GM04503 (cell line): ENCODE results near the gene TIMELESS.
"Not testable (repeated sequence)": the region's sequence is repeated elsewhere in the genome, so short reads cannot be mapped to it uniquely, and the experiment has no call there.

Experiments
- DNase-seq: peaks from one replicate; pipeline ENCODE4 v3.0.0-alpha.2; 2012; ENCODE audit warnings: low read depth

Gene TIMELESS

DNA sequence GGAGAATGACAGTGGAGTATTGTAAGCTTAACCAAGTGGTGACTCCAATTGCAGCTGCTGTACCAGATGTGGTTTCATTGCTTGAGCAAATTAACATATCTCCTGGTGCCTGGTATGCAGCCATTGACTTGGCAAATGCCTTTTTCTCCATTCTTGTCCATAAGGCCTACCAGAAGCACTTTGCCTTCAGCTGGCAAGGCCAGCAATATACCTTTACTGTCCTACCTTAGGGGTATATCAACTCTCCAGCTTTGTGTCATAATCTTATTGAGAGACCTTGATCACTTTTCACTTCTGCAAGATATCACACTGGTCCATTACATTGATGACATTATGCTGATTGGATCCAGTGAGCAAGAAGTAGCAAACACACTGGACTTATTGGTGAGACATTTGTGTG is 47.6 kb downstream of the TIMELESS start:
- DNase-seq: not testable (repeated sequence)

DNA sequence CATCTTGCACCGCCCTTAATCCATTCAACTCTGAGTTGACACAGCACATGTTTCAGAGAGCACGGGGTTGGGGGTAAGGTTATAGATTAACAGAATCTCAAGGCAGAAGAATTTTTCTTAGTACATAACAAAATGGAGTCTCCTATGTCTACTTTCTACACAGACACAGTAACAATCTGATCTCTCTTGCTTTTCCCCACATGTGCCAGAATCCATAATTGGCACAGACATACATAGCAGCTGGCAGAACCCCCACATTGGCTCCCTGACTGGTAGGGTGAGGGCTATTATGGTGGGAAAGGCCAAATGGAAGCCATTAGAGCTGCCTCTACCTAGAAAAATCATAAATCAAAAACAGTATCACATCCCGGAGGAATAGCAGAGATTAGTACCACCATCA is 48.1 kb downstream of the TIMELESS start:
- not testable (repeated sequence) for DNase-seq

DNA sequence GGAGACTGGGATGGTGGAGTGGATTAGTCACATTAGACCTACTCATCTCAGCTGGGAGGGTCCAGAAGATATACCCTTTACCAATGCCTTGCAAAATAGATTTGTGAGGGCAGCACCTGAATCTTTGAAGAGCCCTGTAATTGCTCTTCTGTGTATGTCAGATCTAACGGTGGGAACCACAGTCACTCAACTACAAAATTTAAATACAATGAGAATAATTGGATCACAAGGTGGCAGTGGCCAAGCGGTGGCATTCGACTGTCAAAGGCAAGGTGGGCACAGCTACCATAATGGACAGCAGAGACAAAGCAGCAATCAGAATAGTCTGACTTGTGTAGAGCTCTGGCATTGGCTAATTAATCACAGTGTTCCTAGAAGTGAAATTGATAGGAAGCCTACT is 49.8 kb downstream of the TIMELESS start:
- DNase-seq: not testable (repeated sequence)

DNA sequence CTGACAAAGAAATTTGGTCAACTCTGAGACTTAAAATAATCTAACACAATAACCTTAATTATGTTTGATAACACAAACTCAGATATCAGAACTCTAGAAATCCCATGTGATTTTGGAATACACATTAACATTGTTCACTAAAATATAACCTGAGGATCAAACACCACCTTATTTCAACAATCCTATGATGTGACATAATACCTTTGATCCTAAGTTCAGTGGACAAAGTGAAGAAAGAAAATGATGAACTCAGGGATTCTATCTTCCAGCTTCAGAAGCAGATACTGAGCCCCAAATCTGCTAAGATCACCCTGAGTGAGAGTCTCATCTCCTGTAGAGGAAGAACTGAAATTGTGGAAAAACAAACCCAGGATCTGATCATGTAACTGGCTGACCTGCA is 50.9 kb downstream of the TIMELESS start:
- DNase-seq: no peak

DNA sequence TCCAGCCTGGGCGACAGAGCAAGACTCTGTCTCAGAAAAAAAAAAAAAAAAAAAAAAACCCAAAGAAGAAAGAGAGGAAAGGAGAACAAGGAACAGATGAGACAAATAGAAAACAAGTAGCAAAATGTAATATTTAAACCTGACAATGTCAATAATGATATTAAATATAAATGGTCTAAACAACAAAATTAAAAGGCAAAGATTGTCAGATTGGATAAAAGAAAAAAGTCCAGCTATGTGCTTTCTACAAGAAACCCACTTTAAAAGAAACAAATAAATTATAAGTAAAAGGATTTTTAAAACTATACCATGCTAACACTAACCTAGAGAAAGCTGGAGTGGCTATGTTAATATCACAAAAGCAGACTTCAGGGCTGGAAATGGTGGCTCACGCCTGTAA is 56.9 kb downstream of the TIMELESS start:
- no peak for DNase-seq

DNA sequence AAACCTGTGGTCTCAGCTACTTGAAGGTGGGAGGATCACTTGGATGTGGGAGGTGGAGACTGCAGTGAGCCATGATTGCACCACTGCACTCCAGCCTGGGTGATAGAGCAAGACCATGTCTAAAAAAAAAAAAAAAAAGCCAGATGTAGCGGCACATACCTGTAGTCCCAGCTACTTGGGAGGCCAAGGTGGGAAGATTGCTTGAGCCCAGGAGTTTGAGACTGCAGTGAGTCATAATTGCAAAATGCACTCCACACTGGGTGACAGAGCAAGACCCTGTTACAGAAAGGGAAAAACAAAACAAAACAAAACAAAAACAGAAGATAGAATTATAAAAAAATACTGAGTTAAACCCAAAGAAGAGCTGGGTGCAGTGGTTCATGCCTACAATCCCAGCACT is 57.5 kb downstream of the TIMELESS start:
- DNase-seq: no peak

DNA sequence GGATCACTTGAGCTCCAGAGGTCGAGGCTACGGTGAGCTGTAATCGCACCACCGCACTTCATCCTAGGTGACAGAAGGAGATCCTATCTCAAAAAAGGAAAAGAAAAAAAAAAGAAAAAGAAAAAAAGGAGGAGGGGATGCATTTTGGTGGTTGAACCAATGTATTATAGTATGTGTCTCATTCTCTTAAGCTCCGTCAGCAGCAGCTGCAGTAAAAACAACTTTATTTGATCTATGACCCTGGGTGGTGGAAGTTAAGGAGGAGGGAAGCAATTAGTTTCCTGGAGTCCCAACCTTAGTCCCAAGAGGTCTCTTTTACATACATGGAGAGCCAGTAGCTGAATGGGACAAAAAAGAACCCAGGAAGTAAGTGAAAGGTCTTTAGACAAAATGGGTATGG is 59.8 kb downstream of the TIMELESS start:
- DNase-seq: no peak

DNA sequence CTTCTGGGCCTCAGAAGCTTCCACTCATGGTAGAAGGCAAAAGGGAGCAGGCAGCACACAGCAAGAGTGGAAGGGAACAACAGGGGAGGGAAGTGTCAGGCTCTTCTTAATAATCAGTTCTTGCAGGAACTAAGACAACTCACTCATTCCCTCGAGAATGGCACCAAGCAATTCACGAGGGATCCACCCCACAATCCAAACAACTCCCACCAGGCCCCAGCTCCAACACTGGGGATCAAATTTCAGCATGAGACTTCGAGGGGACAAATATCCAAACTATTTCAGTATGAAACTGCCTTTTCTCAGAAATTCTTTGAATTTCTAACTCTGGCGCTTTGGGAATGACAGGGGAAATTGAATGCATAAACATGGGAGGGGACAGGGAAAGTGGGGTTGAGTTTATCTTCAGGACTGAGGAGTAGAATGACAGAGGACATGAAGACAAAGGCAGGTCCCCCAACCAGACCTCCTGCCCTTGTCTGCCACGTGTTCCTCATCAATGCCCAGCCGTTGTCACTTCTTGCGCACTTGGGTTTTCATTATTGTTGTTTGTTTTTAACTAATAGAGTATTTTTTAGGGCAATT is 62.0 kb downstream of the TIMELESS start:
- peak; percentile 30 for DNase-seq

DNA sequence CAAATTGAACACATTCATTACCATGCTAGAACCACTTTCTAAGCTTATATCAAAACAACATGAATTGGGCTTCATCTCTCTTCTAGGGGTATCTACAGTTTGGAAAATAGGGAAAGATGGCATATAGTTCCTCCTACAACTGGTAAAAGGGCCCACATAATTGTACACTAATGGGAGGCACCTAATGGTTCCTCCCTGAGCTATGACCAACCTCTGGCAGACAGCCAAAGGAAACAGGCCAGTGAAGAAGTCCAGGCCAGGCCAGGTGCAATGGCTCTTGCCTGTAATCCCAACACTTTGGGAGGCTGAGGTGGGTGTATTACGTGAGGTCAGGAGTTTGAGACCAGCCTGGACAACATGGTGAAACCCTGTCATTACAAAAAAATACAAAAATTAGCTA is 63.4 kb downstream of the TIMELESS start:
- no peak for DNase-seq

DNA sequence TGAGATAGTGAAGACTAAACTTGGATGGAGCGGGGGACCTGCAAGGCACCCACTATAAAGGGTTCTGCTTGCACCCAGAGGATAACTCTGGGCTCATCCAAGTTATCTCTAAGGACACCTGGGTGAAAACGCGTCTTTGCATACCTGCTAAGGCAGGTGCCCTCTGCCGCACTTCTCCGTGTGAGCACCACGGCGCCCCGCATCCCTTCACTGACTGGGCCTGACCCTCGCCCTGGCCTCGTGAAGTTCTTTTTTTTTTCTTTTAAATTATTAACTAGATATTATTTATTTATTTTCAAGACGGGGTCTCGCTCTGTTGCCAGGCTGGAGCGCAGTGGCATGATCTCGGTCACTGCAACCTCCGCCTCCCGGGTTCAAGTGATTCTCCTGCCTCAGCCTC is 66.6 kb downstream of the TIMELESS start:
- no peak for DNase-seq

DNA sequence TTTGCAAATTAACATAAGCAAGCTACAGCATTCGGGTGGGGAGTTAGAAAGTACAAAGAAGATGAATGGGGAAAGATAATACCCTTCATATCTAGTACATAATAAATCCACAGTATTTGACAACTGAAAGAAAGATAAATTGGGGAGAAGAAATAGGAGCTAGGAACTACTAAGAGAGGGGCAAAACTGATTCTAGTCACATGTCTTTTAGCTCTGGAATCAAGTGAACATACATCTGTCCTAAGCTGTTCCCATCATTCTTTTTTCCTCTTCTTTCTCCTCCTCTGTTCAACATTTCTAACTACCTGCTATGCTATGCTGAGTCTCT is 71.3 kb downstream of the TIMELESS start:
- DNase-seq: no peak

DNA sequence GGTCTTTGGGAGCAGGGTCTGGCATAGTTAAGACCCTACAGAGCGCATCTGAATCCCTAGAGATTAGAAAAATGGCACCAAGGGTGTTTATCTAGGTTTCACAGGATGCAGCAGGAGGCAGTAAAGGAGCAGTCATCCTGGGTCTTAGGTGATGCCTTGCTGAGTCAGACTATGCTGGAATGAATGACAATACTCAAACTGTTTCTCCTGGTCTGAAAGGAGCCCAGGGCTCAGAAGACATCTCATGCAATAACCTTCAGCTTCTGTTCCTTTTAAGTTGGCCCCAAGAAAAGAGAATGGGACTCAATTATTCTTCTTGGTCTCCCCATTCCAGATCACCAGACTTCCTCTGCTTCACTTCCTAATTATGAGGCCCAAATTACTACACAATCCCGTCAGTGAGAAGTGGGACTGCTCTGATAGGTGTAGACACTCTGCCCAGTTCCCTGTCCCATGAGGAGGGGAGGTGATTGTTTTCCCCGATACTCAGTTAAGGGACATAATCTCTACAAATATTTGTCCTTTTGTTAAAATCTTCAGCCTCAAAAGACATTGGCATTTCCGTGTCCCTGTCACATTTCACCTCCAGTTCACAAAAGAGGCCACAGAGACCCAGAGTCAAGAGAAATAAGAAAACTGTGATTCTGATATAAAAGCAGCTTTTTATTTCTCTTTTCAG is 71.8 kb downstream of the TIMELESS start:
- DNase-seq: no peak

DNA sequence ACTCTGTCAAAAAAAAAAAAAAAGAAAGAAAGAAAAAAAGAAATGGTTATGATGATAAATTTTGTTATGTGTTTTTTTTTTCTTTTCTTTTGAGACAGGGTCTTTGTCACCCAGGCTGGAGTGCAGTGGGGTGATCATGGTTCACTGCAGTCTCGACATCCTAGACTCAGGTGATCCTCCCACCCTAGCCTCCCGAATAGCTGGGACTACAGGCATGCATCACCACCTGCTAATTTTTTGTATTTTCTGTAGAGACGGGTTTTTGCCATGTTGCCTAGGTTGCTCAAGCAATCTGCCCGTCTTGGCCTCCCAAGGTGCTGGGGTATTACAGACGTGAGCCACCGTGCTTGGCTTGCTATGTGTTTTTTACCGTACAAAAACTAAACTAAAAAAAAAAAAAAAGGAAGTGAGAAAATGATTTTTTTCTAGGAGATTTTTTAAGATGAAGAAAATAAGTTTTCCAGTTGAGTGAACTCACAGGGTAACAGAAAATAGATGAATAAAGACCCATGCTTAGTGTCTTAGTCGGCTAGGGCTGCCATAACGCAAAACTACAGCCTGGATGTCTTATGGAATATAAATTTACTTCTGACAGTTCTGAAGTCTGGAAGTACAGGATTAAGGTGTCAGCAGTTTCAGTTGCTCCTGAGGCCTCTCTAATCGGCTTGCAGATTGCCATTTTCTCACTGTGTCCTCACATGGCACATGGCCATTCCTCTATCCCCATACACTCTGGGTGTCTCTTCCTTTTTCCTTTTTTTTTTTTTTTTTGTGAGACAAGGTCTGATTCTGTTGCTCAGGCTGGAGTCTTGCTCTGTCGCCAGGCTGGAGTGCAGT is 73.4 kb downstream of the TIMELESS start:
- DNase-seq: no peak

DNA sequence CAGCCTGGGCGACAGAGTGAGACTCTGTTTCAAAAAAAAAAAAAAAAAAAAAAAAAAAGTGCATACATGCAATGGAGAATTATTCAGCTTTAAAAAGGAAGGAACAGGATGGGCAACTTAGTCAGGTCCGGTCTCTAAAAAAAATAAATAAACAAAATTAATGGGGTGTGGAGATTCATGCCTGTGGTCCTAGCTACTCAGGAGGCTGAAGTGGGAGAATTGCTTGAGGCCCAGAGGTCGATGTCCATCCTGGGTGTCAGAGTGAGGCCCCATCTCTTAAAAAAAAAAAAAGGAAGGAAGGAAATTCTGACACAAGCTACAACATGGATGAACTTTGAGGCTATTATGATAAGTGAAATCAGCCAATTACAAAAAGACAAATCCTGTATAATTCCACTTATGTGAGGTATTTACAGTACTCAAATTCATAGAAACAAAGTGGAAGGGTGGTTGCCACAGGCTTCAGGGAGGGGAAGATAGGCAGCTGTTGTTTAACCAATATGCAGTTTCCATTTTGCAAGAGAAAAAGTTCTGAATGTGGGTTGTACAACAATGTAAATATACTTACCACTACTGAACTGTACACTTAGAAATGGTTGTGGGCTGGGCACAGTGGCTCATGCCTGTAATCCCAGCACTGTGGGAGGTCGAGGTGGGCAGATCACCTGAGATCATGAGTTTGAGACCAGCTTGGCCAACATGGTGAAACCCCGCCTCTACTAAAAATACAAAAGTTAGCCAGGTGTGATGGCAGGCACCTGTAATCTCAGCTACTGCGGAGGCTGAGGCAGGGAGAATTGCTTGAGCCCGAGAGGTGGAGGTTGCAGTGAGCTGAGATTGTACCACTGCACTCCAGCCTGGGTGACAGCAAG is 74.3 kb downstream of the TIMELESS start:
- no peak for DNase-seq

DNA sequence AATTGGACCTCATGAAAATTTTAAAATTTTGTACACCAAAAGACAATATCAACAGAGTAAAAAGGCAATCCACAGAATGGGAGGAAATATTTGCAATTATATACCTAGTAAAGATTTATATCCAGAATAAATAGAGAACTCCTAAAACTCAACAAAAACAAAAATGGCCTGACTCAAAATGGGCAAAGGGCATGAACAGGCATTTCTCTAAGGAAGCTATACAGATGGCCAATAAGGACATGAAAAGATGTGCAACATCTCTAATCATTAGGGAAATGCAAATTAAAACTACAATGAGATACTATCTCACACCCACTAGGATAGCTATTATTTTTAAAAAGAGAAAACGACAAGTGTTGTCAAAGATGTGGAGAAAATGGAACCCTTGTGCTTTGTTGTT is 75.7 kb downstream of the TIMELESS start:
- DNase-seq: no peak

DNA sequence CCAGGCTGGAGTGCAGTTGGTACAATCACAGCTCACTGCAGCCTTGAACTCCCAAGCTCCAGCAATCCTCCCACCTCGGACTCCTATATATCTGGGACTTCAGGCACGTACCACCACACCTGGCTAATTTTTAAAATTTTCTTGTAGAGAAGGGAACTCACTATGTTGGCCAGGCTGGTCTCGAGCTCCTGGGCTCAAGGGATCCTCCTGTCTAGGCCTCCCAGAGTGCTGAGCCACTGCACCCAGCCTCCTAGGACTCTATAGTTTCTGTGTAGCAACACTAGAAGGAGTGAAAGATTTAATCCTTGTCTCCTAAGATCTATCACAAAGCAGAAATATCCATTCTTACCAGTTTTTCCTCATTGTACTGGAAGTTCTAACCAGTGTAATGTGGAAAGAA is 82.3 kb downstream of the TIMELESS start:
- DNase-seq: no peak
